Activated CD8-positive, alpha-beta memory T cell treated with anti-CD3 and anti-CD28 coated beads, Interleukin-2, amount 50 U/mL, for 4 hours (primary cell): ENCODE measurements around the gene BTBD9.

Experiments
- DNase-seq: peaks from one replicate; pipeline ENCODE4 v3.0.0-alpha.2; 2020

Gene BTBD9

GRCh38 chr6:38423746-38424145 lies 216.0 kb downstream of the BTBD9 start:
- no peak for DNase-seq

- no peak for DNase-seq
Observed at GRCh38 chr6:38420207-38420606, 219.5 kb downstream of the BTBD9 start.

GRCh38 chr6:38417521-38417920 lies 222.2 kb downstream of the BTBD9 start:
- no peak for DNase-seq

- no peak for DNase-seq
Observed at GRCh38 chr6:38415231-38416005, 224.3 kb downstream of the BTBD9 start.

- DNase-seq = no peak
Observed at GRCh38 chr6:38413102-38413800, 226.5 kb downstream of the BTBD9 start.

GRCh38 chr6:38407192-38407591 lies 232.5 kb downstream of the BTBD9 start:
- no peak for DNase-seq

GRCh38 chr6:38406096-38406495 lies 233.6 kb downstream of the BTBD9 start:
- no peak for DNase-seq

GRCh38 chr6:38404900-38405556 lies 234.7 kb downstream of the BTBD9 start:
- DNase-seq = no peak

GRCh38 chr6:38404355-38404754 lies 235.4 kb downstream of the BTBD9 start:
- DNase-seq = no peak

- DNase-seq = no peak
Observed at GRCh38 chr6:38403548-38403947, 236.2 kb downstream of the BTBD9 start.

- DNase-seq = no peak
Observed at GRCh38 chr6:38400764-38401163, 239.0 kb downstream of the BTBD9 start.

- no peak for DNase-seq
Observed at GRCh38 chr6:38400101-38400500, 239.6 kb downstream of the BTBD9 start.

- no peak for DNase-seq
Observed at GRCh38 chr6:38396209-38396608, 243.5 kb downstream of the BTBD9 start.

- no peak for DNase-seq
Observed at GRCh38 chr6:38393986-38394385, 245.7 kb downstream of the BTBD9 start.

GRCh38 chr6:38391626-38392579 lies 247.8 kb downstream of the BTBD9 start:
- DNase-seq = no peak

- no peak for DNase-seq
Observed at GRCh38 chr6:38391206-38391605, 248.5 kb downstream of the BTBD9 start.

GRCh38 chr6:38389875-38390274 lies 249.9 kb downstream of the BTBD9 start:
- no peak for DNase-seq

GRCh38 chr6:38387971-38388370 lies 251.8 kb downstream of the BTBD9 start:
- no peak for DNase-seq

- no peak for DNase-seq
Observed at GRCh38 chr6:38387461-38387860, 252.3 kb downstream of the BTBD9 start.

- no peak for DNase-seq
Observed at GRCh38 chr6:38378801-38379200, 260.9 kb downstream of the BTBD9 start.

GRCh38 chr6:38375937-38376336 lies 263.8 kb downstream of the BTBD9 start:
- DNase-seq = no peak

- no peak for DNase-seq
Observed at GRCh38 chr6:38375341-38375740, 264.4 kb downstream of the BTBD9 start.

- DNase-seq = no peak
Observed at GRCh38 chr6:38371881-38372280, 267.8 kb downstream of the BTBD9 start.
